AG04450 (cell line): Measurements from ENCODE around the gene TOMM40L. TPM values are rescaled to one million over a fixed set of nuclear protein-coding genes. Genes with fewer than 3 reads are reported as not detected.

Experiments used
- CTCF ChIA-PET: fragments of 300-600, 350-600 bp; formaldehyde crosslinking; extraction: SDS; loops from one replicate; lab custom pipeline; 2022; ENCODE audit warnings: antibody characterized with exemption, inconsistent platforms; lab: Charles Lee
- POLR2A ChIA-PET: fragments of 350-600 bp; formaldehyde crosslinking; extraction: SDS; loops from one replicate; lab custom pipeline; 2021; ENCODE audit warnings: antibody characterized with exemption, inconsistent platforms; lab: Yijun Ruan, JAX
- DNase-seq: peaks from one replicate; pipeline ENCODE4 v3.0.0-alpha.2; 2011; ENCODE audit warnings: low read depth, low spot score
- H3K27ac ChIP-seq: one replicate; pipeline ENCODE4 v1.5.1; 2012; ENCODE audit warnings: low read depth, low read length, control low read depth
- H3K27me3 ChIP-seq: one replicate; pipeline ENCODE4 v1.6.0; 2012; ENCODE audit warnings: low read length; ENCODE audit not compliant: control insufficient read depth, insufficient read depth
- H3K4me3 ChIP-seq: 2 replicates; pipeline ENCODE4 v1.5.1; 2011; ENCODE audit warnings: mild to moderate bottlenecking, low read depth, low read length, control low read depth
- H3K9me3 ChIP-seq: 2 replicates; pipeline ENCODE4 v1.5.1; 2012; ENCODE audit warnings: low read length; ENCODE audit not compliant: control insufficient read depth, insufficient read depth
- polyA plus RNA-seq: library from polyadenylated mRNA; depleted of rRNA; stranded (reverse); fragments of >200 nt; gene quantifications from 2 replicates; pipeline ENCODE4 v1.2.3, GENCODE V29; 2011
- TF ChIP-seq, protein P1 (sequence below): IDR thresholded peaks from 2 replicates; pipeline ENCODE4 v1.5.1; 2011; ENCODE audit warnings: low read depth, low read length, control low read depth, inconsistent platforms

TOMM40L gene
- polyA plus RNA-seq, 1 experiment = 9.3 TPM

DNA sequence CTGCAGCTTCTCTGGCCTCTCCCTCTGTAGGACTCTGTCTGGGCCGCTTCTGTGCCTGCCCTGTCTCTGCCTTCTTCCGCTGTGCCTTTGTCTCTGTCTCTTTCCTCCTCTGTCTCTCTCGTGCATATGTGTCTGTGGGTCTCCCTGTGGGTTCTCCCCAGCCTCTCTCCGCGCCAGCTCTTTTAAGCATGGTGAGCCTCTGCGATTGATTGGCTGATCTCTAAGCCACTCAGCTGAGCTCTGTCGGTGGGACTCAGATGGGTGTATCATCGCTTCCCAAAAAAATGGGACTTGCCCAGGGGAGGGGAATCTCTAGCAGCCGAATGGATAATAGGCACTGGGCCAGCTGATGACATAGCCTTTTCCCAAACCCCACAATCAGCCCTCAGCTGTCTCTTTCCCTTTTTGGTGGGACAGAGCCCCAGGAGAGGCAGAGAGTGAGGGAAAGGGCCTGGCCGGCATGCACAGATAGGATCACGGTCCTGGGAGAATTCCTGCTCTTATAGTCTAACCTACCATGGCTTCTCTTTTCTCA, 26.9 kb upstream of the TOMM40L start, which contains the start of gene ADAMTS4:
TSS of gene ADAMTS4 (minus strand) at position 158 of the 535 bp plus-strand sequence. CDS start 427 bp downstream, outside the sequence.
- Histone ChIP-seq H3K27ac (peak within 1 kb of the TSS; percentile 57), H3K4me3 (peak within 1 kb of the TSS; percentile 51), H3K9me3 (no peaks in the 10 kb centered on the region), H3K27me3 (no peaks in the 10 kb centered on the region)
- peak; percentile 48 for DNase-seq
- ChIA-PET CTCF (interaction anchor here (0.7 to 3.5 kb wide), 6 partner anchors 8 to 183 kb away, joined by 3 to 29 read pairs (median 6); partner anchors contain the start of gene TOMM40L), POLR2A (interaction anchor here (0.8 to 1.3 kb wide), 4 partner anchors 8 to 115 kb away, joined by 3 read pairs; partner anchors contain the start of genes PPOX and SDHC)
- TF ChIP-seq, protein P1, sequence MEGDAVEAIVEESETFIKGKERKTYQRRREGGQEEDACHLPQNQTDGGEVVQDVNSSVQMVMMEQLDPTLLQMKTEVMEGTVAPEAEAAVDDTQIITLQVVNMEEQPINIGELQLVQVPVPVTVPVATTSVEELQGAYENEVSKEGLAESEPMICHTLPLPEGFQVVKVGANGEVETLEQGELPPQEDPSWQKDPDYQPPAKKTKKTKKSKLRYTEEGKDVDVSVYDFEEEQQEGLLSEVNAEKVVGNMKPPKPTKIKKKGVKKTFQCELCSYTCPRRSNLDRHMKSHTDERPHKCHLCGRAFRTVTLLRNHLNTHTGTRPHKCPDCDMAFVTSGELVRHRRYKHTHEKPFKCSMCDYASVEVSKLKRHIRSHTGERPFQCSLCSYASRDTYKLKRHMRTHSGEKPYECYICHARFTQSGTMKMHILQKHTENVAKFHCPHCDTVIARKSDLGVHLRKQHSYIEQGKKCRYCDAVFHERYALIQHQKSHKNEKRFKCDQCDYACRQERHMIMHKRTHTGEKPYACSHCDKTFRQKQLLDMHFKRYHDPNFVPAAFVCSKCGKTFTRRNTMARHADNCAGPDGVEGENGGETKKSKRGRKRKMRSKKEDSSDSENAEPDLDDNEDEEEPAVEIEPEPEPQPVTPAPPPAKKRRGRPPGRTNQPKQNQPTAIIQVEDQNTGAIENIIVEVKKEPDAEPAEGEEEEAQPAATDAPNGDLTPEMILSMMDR = no peak

DNA sequence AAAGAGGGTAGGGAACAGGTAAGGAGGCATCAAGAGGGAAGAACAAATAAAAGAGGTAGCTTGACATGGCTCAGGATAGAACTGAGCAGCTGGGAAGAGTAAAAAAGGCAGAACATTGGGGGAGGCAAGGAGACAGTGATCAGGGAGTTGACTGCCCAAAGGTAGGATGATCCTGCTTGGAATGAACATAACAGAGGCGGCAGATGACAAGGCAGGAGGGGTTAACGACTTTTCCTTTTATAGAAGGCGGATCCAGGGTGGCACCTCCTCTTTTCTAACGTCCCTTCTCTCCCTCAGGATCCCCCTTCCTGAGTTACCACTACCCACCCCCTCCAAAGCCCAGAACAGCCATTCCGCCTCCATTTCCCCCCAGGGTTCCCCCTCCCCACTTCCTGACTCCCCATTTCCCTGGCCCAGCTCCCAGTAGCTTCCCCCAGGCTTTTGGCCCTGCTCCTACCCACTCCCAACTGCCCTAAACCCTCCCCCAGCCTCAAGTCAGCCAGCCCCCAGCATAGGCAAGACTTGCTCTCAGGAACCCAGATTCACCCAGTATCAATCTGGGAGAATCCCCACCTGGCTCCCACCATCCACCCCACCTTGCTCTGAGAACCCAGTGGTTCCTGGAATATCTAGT, 26.2 kb upstream of the TOMM40L start:
- no peaks in the 10 kb centered on the region for H3K27me3 ChIP-seq
- no peak overlapping the region for H3K4me3 ChIP-seq
- TF ChIP-seq, protein P1 = no peak
- ChIA-PET POLR2A (interaction anchor here (1.1 to 1.3 kb wide), 2 partner anchors 18 to 114 kb away, joined by 3 read pairs; partner anchors contain the start of gene SDHC), CTCF (interaction anchor here (1.3 to 3.5 kb wide), 4 partner anchors 9 to 183 kb away, joined by 3 to 29 read pairs (median 7); partner anchors contain the start of gene TOMM40L)
- peak overlapping the region; percentile 57 for H3K27ac ChIP-seq
- H3K9me3 ChIP-seq = no peaks in the 10 kb centered on the region
- no peak for DNase-seq

DNA sequence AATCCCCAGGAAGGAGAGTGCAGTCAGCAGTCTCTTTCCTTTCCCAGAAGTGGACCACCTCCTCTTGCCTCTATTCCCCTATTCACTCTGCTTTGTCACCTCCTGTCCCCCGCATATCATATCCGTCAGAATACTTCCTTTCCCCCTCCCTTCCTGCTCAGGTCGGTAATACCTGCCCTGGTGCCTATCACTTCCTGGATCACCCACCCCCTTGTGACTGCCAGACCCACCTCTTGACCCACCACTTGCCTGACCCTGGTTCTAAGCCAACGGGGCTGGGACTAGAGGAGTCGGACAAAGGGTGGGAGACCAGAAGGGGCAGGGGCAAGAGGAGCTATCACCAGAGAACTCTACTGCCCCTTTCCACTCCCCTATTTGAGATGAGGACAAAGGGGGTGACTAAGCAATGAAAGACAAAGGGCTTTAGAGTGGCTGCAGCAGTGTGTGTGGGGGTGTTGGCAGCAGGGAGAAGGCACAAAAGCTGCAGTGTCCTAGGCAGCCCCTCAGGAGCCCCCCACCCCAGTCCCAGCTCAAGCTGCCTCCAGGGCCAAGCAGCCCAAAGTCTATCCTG, 25.4 kb upstream of the TOMM40L start:
- DNase-seq = no peak
- H3K4me3 ChIP-seq = no peak overlapping the region
- H3K27me3 ChIP-seq = no peaks in the 10 kb centered on the region
- TF ChIP-seq, protein P1 = no peak
- H3K9me3 ChIP-seq = no peaks in the 10 kb centered on the region
- ChIA-PET POLR2A (interaction anchor here (1.9 kb wide), 1 partner anchor 16 kb away, joined by 9 read pairs; no protein-coding TSS in a partner anchor), CTCF (interaction anchor here (6.8 to 7.0 kb wide), 2 partner anchors 8 to 26 kb away, joined by 62 to 87 read pairs; partner anchors contain the start of gene TOMM40L)
- peak overlapping the region; percentile 99 for H3K27ac ChIP-seq

DNA sequence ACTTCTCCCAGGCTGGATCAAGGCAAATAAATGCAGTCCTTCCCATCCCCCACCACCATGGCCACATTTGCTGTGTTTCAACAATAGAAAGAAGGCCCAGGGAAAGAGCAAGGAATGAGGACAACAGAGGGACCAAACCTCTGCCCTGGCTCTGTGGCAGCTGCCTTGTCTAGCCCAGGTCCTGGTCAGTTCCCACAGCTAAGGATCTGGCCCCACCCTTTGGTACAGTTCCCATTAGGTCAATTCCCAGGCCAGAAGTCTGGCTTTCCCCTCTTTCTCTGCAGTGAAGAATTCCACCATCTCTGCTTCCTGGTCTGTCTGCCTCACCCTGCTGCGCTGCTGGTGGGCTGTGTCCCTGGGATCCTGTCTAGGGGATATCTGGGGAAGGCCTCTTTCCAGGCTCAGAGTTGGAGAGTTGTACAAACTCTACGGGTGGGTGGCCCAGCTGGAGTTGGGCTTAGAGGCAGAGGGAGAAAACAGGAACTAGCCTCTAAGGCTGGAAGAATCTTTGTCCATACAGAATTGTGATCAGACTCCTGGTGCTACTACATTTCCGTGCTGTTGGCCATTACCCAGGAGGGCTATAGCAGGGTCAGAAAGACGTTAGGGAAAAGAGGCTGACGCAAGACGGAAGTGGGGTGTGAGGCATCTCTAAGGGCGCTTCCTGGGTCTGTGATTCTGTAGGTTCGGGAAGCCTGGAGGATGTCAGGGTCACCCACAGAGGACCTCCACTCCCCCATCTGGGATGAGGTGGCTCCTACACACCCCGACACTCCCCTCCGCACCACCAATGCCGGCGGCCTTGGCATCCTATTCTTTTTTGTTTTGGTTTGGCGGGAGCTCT, 24.6 kb upstream of the TOMM40L start:
- no peaks in the 10 kb centered on the region for H3K27me3 ChIP-seq
- no peaks in the 10 kb centered on the region for H3K9me3 ChIP-seq
- H3K4me3 ChIP-seq = peak overlapping the region; percentile 58
- POLR2A ChIA-PET = interaction anchor here (0.5 to 1.9 kb wide), 11 partner anchors 9 to 324 kb away, joined by 3 to 12 read pairs (median 4); partner anchors contain the start of genes TOMM40L and UFC1
- TF ChIP-seq, protein P1 = no peak
- peak; percentile 37 for DNase-seq
- CTCF ChIA-PET = interaction anchor here (0.5 to 7.0 kb wide), 7 partner anchors 9 to 783 kb away, joined by 3 to 87 read pairs (median 11); partner anchors contain the start of gene TOMM40L
- peak overlapping the region; percentile 99 for H3K27ac ChIP-seq
